WTC11 (cell line): Measurements from ENCODE around the gene DNAL4. TPM values are rescaled to one million over a fixed set of nuclear protein-coding genes. Genes with fewer than 3 reads are reported as not detected.

Source experiments
- ATAC-seq: fragments of 200-7000 bp; cut with Tn5 transposase; 2 replicates; pipeline ENCODE4 v1.10.0; 2021; ENCODE audit warnings: mild to moderate bottlenecking, moderate library complexity
- CTCF ChIA-PET: fragments of 300-600 bp; sonication (Branson Sonifier 250); formaldehyde crosslinking; loops from one replicate; lab custom pipeline; 2021; ENCODE audit warnings: antibody characterized with exemption; lab: Charles Lee
- POLR2A ChIA-PET: fragments of 350-600 bp; sonication (Branson Sonifier 250); formaldehyde crosslinking; loops from one replicate; lab custom pipeline; 2021; ENCODE audit warnings: antibody characterized with exemption; lab: Charles Lee
- DNase-seq: peaks from one replicate; pipeline ENCODE4 v3.0.0; 2021; ENCODE audit warnings: low spot score
- H3K27ac Mint-ChIP-seq: 2 replicates; pipeline ENCODE4 v1.8.0; 2021; ENCODE audit warnings: mixed read lengths
- H3K27me3 Mint-ChIP-seq: 2 replicates; pipeline ENCODE4 v1.8.0; 2021; ENCODE audit warnings: low read depth, mild to moderate bottlenecking, moderate library complexity, mixed read lengths
- H3K36me3 Mint-ChIP-seq: 2 replicates; pipeline ENCODE4 v1.8.0; 2021; ENCODE audit warnings: mixed read lengths
- H3K4me1 Mint-ChIP-seq: 2 replicates; pipeline ENCODE4 v1.8.0; 2022; ENCODE audit warnings: mixed read lengths
- H3K4me3 Mint-ChIP-seq: 2 replicates; pipeline ENCODE4 v1.8.0; 2021; ENCODE audit warnings: mild to moderate bottlenecking, moderate library complexity, mixed read lengths
- H3K9me3 Mint-ChIP-seq: 2 replicates; pipeline ENCODE4 v1.8.0; 2021; ENCODE audit warnings: mixed read lengths
- ATF1 ChIP-seq: sonication (generic); formaldehyde crosslinking; IDR thresholded peaks from 2 replicates; pipeline ENCODE4 v1.8.1; 2023; ENCODE audit warnings: mild to moderate bottlenecking, moderate library complexity, missing genetic modification reagents
- CREB1 ChIP-seq: sonication (generic); formaldehyde crosslinking; IDR thresholded peaks from 2 replicates; pipeline ENCODE4 v1.8.0; 2023; ENCODE audit warnings: mild to moderate bottlenecking, missing genetic modification reagents
- FOXK1 ChIP-seq: sonication (generic); formaldehyde crosslinking; IDR thresholded peaks from 2 replicates; pipeline ENCODE4 v1.8.0; 2022; ENCODE audit warnings: mild to moderate bottlenecking, moderate library complexity, missing genetic modification reagents
- FOXP1 ChIP-seq: sonication (generic); formaldehyde crosslinking; IDR thresholded peaks from 2 replicates; pipeline ENCODE4 v1.8.0; 2022; ENCODE audit warnings: missing genetic modification reagents, mild to moderate bottlenecking, moderate library complexity, borderline replicate concordance
- GABPB1 ChIP-seq: sonication (generic); formaldehyde crosslinking; IDR thresholded peaks from 2 replicates; pipeline ENCODE4 v1.8.1; 2023; ENCODE audit warnings: mild to moderate bottlenecking, missing genetic modification reagents
- KAT7 ChIP-seq: sonication (generic); formaldehyde crosslinking; IDR thresholded peaks from 2 replicates; pipeline ENCODE4 v1.8.1; 2023; ENCODE audit warnings: missing genetic modification reagents, mild to moderate bottlenecking, borderline replicate concordance
- NFYB ChIP-seq: sonication (generic); formaldehyde crosslinking; conservative IDR thresholded peaks from 2 replicates; pipeline ENCODE4 v1.8.0; 2022; ENCODE audit warnings: low read depth, missing genetic modification reagents
- NR1H2 ChIP-seq: sonication (generic); formaldehyde crosslinking; IDR thresholded peaks from 2 replicates; pipeline ENCODE4 v1.9.0; 2021; ENCODE audit warnings: mild to moderate bottlenecking, moderate library complexity, missing genetic modification reagents
- OVOL2 ChIP-seq: fragments of 250-450 bp; sonication (Bioruptor Pico); IDR thresholded peaks from 2 replicates; pipeline ENCODE4 v1.9.0; 2021; ENCODE audit warnings: mild to moderate bottlenecking, borderline replicate concordance
- PRRX2 ChIP-seq: fragments of 250-450 bp; sonication (Bioruptor Pico); IDR thresholded peaks from 2 replicates; pipeline ENCODE4 v1.8.0; 2021; ENCODE audit warnings: mild to moderate bottlenecking
- RELA ChIP-seq: sonication (generic); formaldehyde crosslinking; IDR thresholded peaks from 2 replicates; pipeline ENCODE4 v1.8.1; 2022; ENCODE audit warnings: missing genetic modification reagents, mild to moderate bottlenecking, borderline replicate concordance
- RORB ChIP-seq: fragments of 250-450 bp; sonication (Bioruptor Pico); IDR thresholded peaks from 2 replicates; pipeline ENCODE4 v1.9.0; 2021; ENCODE audit warnings: mild to moderate bottlenecking
- SMAD4 ChIP-seq: sonication (generic); formaldehyde crosslinking; IDR thresholded peaks from 2 replicates; pipeline ENCODE4 v1.8.0; 2022; ENCODE audit warnings: mild to moderate bottlenecking, missing genetic modification reagents
- TEAD1 ChIP-seq: sonication (generic); formaldehyde crosslinking; IDR thresholded peaks from 2 replicates; pipeline ENCODE4 v1.8.0; 2022; ENCODE audit warnings: mild to moderate bottlenecking, missing genetic modification reagents
- ZBTB21 ChIP-seq: sonication (generic); formaldehyde crosslinking; IDR thresholded peaks from 2 replicates; pipeline ENCODE4 v1.8.1; 2023; ENCODE audit warnings: mild to moderate bottlenecking, missing genetic modification reagents, borderline replicate concordance
- ZNF219 ChIP-seq: sonication (generic); formaldehyde crosslinking; IDR thresholded peaks from 2 replicates; pipeline ENCODE4 v1.8.0; 2023; ENCODE audit warnings: missing genetic modification reagents, mild to moderate bottlenecking, borderline replicate concordance
- ZNF263 ChIP-seq: sonication (generic); formaldehyde crosslinking; IDR thresholded peaks from 2 replicates; pipeline ENCODE4 v1.8.1; 2022; ENCODE audit warnings: low read depth, mild to moderate bottlenecking, moderate library complexity, missing genetic modification reagents
- ZNF416 ChIP-seq: fragments of 250-450 bp; sonication (Bioruptor Pico); IDR thresholded peaks from 2 replicates; pipeline ENCODE4 v1.9.0; 2021; ENCODE audit warnings: mild to moderate bottlenecking, inconsistent platforms
- total RNA-seq: library from RNA; stranded (reverse); gene quantifications from 3 replicates; pipeline ENCODE4 v1.2.3, GENCODE V29; 2021
- TF ChIP-seq, protein P1 (sequence below): sonication (generic); formaldehyde crosslinking; IDR thresholded peaks from 2 replicates; pipeline ENCODE4 v1.8.1; 2023; ENCODE audit warnings: mild to moderate bottlenecking, moderate library complexity, missing genetic modification reagents
- TF ChIP-seq, protein P2 (sequence below): sonication (generic); formaldehyde crosslinking; IDR thresholded peaks from 2 replicates; pipeline ENCODE4 v1.8.0; 2022; ENCODE audit warnings: mild to moderate bottlenecking, missing genetic modification reagents
- TF ChIP-seq, protein P3 (sequence below): fragments of 250-450 bp; sonication (Bioruptor Pico); IDR thresholded peaks from 2 replicates; pipeline ENCODE4 v1.9.0; 2021; ENCODE audit warnings: moderate library complexity, mild to moderate bottlenecking, inconsistent platforms, borderline replicate concordance
- TF ChIP-seq, protein P4 (sequence below): sonication (generic); formaldehyde crosslinking; IDR thresholded peaks from 2 replicates; pipeline ENCODE4 v1.8.1; 2023; ENCODE audit warnings: mild to moderate bottlenecking, missing genetic modification reagents, moderate library complexity
- TF ChIP-seq, protein P5 (sequence below): sonication (generic); formaldehyde crosslinking; IDR thresholded peaks from 2 replicates; pipeline ENCODE4 v1.8.1; 2022; ENCODE audit warnings: mild to moderate bottlenecking, moderate library complexity, missing genetic modification reagents
- TF ChIP-seq, protein P6 (sequence below): sonication (generic); formaldehyde crosslinking; IDR thresholded peaks from 2 replicates; pipeline ENCODE4 v1.8.0; 2023; ENCODE audit warnings: missing genetic modification reagents, mild to moderate bottlenecking, borderline replicate concordance

DNAL4 gene
- total RNA-seq, 1 experiment from 2014 or later = 11.8 TPM

DNA sequence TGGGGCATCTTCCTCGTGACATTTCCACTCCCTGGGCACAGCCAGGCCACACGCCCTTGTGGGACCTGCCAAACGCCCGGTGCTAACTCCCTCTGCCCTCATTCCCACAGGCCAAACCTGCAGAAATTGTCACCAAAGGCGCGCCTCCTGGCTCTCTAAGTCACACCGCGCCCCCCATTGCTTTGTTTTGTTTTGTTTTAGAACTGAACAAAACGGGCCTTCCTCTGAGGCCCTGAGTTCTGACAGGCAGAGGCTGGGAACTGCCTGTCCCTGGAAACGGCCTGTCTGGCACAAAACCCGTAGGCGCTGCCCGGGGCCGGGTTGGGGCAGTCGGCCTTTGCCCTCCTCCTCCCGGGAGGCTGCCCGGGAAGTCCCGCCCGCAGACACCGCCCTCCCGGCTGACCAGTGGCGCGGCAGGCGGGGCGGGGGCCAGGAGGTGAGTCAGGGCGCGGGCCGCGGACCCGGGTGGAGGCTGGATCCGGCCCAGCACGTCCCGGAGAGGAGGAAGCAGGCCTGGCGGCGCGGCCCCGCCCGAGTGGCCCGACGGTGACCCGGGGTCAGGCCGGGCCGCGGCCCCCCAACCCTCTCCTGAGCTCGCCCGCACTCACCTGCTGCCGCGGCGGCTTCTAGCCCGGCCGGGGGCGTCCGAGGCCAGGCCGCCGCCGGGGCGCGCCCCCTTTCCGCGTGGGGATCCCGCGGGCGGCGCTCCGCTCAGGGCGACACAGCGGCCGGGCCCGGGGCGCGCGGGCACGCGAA, 38.6 kb downstream of the DNAL4 start:
- TF ChIP-seq ZBTB21 (no peak), FOXK1 (CRISPR knock-in tag) (no peak), GABPB1 (CRISPR knock-in tag) (peak; percentile 43), PRRX2 (CRISPR knock-in tag) (no peak), RORB (CRISPR knock-in tag) (no peak), NR1H2 (CRISPR knock-in tag) (no peak), FOXP1 (CRISPR knock-in tag) (no peak), ATF1 (CRISPR knock-in tag) (no peak), ZNF219 (CRISPR knock-in tag) (no peak), OVOL2 (CRISPR knock-in tag) (no peak), ZNF416 (CRISPR knock-in tag) (no peak), NFYB (CRISPR knock-in tag) (no peak), TEAD1 (CRISPR knock-in tag) (no peak), CREB1 (CRISPR knock-in tag) (no peak), SMAD4 (CRISPR knock-in tag) (no peak), ZNF263 (CRISPR knock-in tag) (no peak), RELA (CRISPR knock-in tag) (no peak), KAT7 (CRISPR knock-in tag) (0 out of 2 replicates have a peak, but pooled peaks have one; percentile 27)
- TF ChIP-seq, protein P1, sequence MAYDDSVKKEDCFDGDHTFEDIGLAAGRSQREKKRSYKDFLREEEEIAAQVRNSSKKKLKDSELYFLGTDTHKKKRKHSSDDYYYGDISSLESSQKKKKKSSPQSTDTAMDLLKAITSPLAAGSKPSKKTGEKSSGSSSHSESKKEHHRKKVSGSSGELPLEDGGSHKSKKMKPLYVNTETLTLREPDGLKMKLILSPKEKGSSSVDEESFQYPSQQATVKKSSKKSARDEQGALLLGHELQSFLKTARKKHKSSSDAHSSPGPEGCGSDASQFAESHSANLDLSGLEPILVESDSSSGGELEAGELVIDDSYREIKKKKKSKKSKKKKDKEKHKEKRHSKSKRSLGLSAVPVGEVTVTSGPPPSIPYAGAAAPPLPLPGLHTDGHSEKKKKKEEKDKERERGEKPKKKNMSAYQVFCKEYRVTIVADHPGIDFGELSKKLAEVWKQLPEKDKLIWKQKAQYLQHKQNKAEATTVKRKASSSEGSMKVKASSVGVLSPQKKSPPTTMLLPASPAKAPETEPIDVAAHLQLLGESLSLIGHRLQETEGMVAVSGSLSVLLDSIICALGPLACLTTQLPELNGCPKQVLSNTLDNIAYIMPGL (CRISPR knock-in tag) = no peak
- TF ChIP-seq, protein P2, sequence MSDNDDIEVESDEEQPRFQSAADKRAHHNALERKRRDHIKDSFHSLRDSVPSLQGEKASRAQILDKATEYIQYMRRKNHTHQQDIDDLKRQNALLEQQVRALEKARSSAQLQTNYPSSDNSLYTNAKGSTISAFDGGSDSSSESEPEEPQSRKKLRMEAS (CRISPR knock-in tag) = no peak; the same call in 1 of the 2 replicates
- TF ChIP-seq, protein P3, sequence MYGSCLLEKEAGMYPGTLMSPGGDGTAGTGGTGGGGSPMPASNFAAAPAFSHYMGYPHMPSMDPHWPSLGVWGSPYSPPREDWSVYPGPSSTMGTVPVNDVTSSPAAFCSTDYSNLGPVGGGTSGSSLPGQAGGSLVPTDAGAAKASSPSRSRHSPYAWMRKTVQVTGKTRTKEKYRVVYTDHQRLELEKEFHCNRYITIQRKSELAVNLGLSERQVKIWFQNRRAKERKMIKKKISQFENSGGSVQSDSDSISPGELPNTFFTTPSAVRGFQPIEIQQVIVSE (CRISPR knock-in tag) = no peak
- TF ChIP-seq, protein P4, sequence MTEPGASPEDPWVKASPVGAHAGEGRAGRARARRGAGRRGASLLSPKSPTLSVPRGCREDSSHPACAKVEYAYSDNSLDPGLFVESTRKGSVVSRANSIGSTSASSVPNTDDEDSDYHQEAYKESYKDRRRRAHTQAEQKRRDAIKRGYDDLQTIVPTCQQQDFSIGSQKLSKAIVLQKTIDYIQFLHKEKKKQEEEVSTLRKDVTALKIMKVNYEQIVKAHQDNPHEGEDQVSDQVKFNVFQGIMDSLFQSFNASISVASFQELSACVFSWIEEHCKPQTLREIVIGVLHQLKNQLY (CRISPR knock-in tag) = no peak
- TF ChIP-seq, protein P5, sequence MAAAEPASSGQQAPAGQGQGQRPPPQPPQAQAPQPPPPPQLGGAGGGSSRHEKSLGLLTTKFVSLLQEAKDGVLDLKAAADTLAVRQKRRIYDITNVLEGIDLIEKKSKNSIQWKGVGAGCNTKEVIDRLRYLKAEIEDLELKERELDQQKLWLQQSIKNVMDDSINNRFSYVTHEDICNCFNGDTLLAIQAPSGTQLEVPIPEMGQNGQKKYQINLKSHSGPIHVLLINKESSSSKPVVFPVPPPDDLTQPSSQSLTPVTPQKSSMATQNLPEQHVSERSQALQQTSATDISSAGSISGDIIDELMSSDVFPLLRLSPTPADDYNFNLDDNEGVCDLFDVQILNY (CRISPR knock-in tag) = no peak
- TF ChIP-seq, protein P6, sequence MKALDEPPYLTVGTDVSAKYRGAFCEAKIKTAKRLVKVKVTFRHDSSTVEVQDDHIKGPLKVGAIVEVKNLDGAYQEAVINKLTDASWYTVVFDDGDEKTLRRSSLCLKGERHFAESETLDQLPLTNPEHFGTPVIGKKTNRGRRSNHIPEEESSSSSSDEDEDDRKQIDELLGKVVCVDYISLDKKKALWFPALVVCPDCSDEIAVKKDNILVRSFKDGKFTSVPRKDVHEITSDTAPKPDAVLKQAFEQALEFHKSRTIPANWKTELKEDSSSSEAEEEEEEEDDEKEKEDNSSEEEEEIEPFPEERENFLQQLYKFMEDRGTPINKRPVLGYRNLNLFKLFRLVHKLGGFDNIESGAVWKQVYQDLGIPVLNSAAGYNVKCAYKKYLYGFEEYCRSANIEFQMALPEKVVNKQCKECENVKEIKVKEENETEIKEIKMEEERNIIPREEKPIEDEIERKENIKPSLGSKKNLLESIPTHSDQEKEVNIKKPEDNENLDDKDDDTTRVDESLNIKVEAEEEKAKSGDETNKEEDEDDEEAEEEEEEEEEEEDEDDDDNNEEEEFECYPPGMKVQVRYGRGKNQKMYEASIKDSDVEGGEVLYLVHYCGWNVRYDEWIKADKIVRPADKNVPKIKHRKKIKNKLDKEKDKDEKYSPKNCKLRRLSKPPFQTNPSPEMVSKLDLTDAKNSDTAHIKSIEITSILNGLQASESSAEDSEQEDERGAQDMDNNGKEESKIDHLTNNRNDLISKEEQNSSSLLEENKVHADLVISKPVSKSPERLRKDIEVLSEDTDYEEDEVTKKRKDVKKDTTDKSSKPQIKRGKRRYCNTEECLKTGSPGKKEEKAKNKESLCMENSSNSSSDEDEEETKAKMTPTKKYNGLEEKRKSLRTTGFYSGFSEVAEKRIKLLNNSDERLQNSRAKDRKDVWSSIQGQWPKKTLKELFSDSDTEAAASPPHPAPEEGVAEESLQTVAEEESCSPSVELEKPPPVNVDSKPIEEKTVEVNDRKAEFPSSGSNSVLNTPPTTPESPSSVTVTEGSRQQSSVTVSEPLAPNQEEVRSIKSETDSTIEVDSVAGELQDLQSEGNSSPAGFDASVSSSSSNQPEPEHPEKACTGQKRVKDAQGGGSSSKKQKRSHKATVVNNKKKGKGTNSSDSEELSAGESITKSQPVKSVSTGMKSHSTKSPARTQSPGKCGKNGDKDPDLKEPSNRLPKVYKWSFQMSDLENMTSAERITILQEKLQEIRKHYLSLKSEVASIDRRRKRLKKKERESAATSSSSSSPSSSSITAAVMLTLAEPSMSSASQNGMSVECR (CRISPR knock-in tag) = peak; percentile 34; the same call in 1 of the 2 replicates
- peaks cover 11% of the 10 kb centered on the region for H3K27me3 Mint-ChIP-seq
- peak; percentile 27 for ATAC-seq
- CTCF ChIA-PET = interaction anchor here (1.3 to 2.5 kb wide), 5 partner anchors 11 to 30 kb away, joined by 5 to 17 read pairs (median 11); no protein-coding TSS in a partner anchor
- peak overlapping the region; percentile 64; the same call in 1 of the 2 replicates for H3K27ac Mint-ChIP-seq
- no peaks in the 10 kb centered on the region for H3K36me3 Mint-ChIP-seq
- H3K9me3 Mint-ChIP-seq = no peaks in the 10 kb centered on the region
- peak; percentile 72 for DNase-seq
- peaks cover 19% of the 10 kb centered on the region for H3K4me1 Mint-ChIP-seq
- peak overlapping the region; percentile 75 for H3K4me3 Mint-ChIP-seq
- POLR2A ChIA-PET = no interaction called here
